CD14-positive monocyte (primary cell): ENCODE data around the gene SPIRE2. TPM values are rescaled to one million over a fixed set of nuclear protein-coding genes. Genes with fewer than 3 reads are reported as not detected.

Source experiments
- DNase-seq, 3 donors: peaks; one replicate each; pipeline ENCODE4 v3.0.0-alpha.2; 2011 to 2022
- H2AFZ ChIP-seq: 2 replicates; pipeline ENCODE4 v1.6.0; 2012; ENCODE audit warnings: mild to moderate bottlenecking, low read depth, low read length, inconsistent platforms; ENCODE audit not compliant: insufficient read depth, poor library complexity, severe bottlenecking
- H3K27ac ChIP-seq, 2 donors: 1 replicate in 1 of 2; 2 replicates in 1 of 2; pipeline ENCODE4 v1.5.1; 2012 to 2013; ENCODE audit warnings: low read length in 2 of 2, control low read depth in 1 of 2, inconsistent platforms in 1 of 2, low read depth in 1 of 2, mild to moderate bottlenecking in 1 of 2
- H3K27me3 ChIP-seq, 2 donors: one replicate each; pipeline versions ENCODE4 v1.6.0 to v1.6.1; 2011 to 2013; ENCODE audit warnings: low read length in 2 of 2; ENCODE audit not compliant: control insufficient read depth in 2 of 2, insufficient read depth in 2 of 2
- H3K36me3 ChIP-seq, 2 donors: replicated peaks in 1 of 2; 1 replicate in 1 of 2; 2 replicates in 1 of 2; pipeline versions ENCODE4 v1.5.1 to v1.6.1; 2012 to 2013; ENCODE audit warnings: low read length in 2 of 2, control low read depth in 1 of 2, inconsistent platforms in 1 of 2, mild to moderate bottlenecking in 1 of 2; ENCODE audit not compliant: insufficient read depth in 2 of 2, control insufficient read depth in 1 of 2
- H3K4me1 ChIP-seq, 2 donors: 1 replicate in 1 of 2; 2 replicates in 1 of 2; pipeline versions ENCODE4 v1.5.1 to v1.6.1; 2012 to 2013; ENCODE audit warnings: low read length in 2 of 2, control low read depth in 1 of 2, inconsistent platforms in 1 of 2, mild to moderate bottlenecking in 1 of 2, moderate library complexity in 1 of 2; ENCODE audit not compliant: insufficient read depth in 2 of 2, control insufficient read depth in 1 of 2
- H3K4me2 ChIP-seq: replicated peaks from 2 replicates; pipeline ENCODE3; 2012; ENCODE audit warnings: low read length, moderate library complexity, mild to moderate bottlenecking; ENCODE audit not compliant: poor library complexity, severe bottlenecking; ENCODE audit errors: extremely low read depth
- H3K4me3 ChIP-seq, 3 experiments: fragments of 200-600 bp in 1 of 3; sonication (generic) in 1 of 3; replicated peaks in 1 of 3; 1 replicate in 2 of 3; 2 replicates in 1 of 3; pipeline ENCODE4 v1.5.1; 2011 to 2013; ENCODE audit warnings: low read length in 3 of 3, mild to moderate bottlenecking in 3 of 3, control low read depth in 2 of 3, low read depth in 2 of 3, inconsistent platforms in 1 of 3, moderate library complexity in 1 of 3
- H3K79me2 ChIP-seq: 2 replicates; pipeline ENCODE4 v1.6.0; 2012; ENCODE audit warnings: mild to moderate bottlenecking, control low read depth, inconsistent platforms, low read length, moderate library complexity; ENCODE audit not compliant: insufficient read depth
- H3K9ac ChIP-seq: 2 replicates; pipeline ENCODE4 v1.6.0; 2017; ENCODE audit warnings: low read length, mild to moderate bottlenecking; ENCODE audit not compliant: insufficient read depth, poor library complexity, severe bottlenecking
- H3K9me3 ChIP-seq, 2 donors: replicated peaks in 1 of 2; 1 replicate in 1 of 2; 2 replicates in 1 of 2; pipeline versions ENCODE4 v1.5.1 to v1.6.1; 2012 to 2013; ENCODE audit warnings: low read length in 2 of 2, control low read depth in 1 of 2; ENCODE audit not compliant: control insufficient read depth in 1 of 2, insufficient read depth in 1 of 2
- H4K20me1 ChIP-seq: 2 replicates; pipeline ENCODE4 v1.6.0; 2012; ENCODE audit warnings: mild to moderate bottlenecking, low read length, control low read depth, moderate library complexity; ENCODE audit not compliant: insufficient read depth
- H3K27ac Mint-ChIP-seq, 7 donors: one replicate each; pipeline ENCODE4 v1.8.0; 2020; ENCODE audit warnings: mild to moderate bottlenecking in 7 of 7, mixed read lengths in 7 of 7, moderate library complexity in 6 of 7, inconsistent platforms in 2 of 7
- H3K27me3 Mint-ChIP-seq, 3 donors: one replicate each; pipeline ENCODE4 v1.8.0; 2021 to 2022; ENCODE audit warnings: low read depth in 3 of 3, mild to moderate bottlenecking in 3 of 3, mixed read lengths in 3 of 3, moderate library complexity in 3 of 3, inconsistent platforms in 1 of 3
- H3K36me3 Mint-ChIP-seq, 2 donors: one replicate each; pipeline ENCODE4 v1.8.0; 2020; ENCODE audit warnings: mixed read lengths in 2 of 2, inconsistent platforms in 1 of 2, mild to moderate bottlenecking in 1 of 2
- H3K4me1 Mint-ChIP-seq: one replicate; pipeline ENCODE4 v1.8.0; 2020; ENCODE audit warnings: mild to moderate bottlenecking, mixed read lengths
- H3K4me3 Mint-ChIP-seq, 2 donors: one replicate each; pipeline ENCODE4 v1.8.0; 2020; ENCODE audit warnings: mild to moderate bottlenecking in 2 of 2, mixed read lengths in 2 of 2, moderate library complexity in 1 of 2
- H3K9me3 Mint-ChIP-seq, 7 donors: one replicate each; pipeline ENCODE4 v1.8.0; 2020 to 2022; ENCODE audit warnings: mixed read lengths in 7 of 7, mild to moderate bottlenecking in 6 of 7, moderate library complexity in 6 of 7, inconsistent platforms in 2 of 7
- WGBS: methylation state at CpG from one replicate; pipeline ENCODE4 v1.1.5; 2013; ENCODE audit warnings: missing lambda C conversion rate; ENCODE audit not compliant: insufficient coverage; 5-methylcytosine and 5-hydroxymethylcytosine counted together
- intact Hi-C, 2 donors: fragments of 100-400 bp; cut with micrococcal nuclease; formaldehyde crosslinking; loops; one replicate each; pipeline versions ENCODE4 v1.15.0 to v1.15.1; 2023
- polyA plus RNA-seq, 3 donors: library from polyadenylated mRNA; depleted of rRNA in 1 of 3; unstranded in 2 of 3; stranded (reverse) in 1 of 3; fragments of 300-500 nt in 2 of 3; fragments of >200 nt in 1 of 3; fragmentation: Illumina TruSeq in 2 of 3; gene quantifications; 1 replicate in 2 of 3; 2 replicates in 1 of 3; pipeline ENCODE4 v1.2.3, GENCODE V29; 2012 to 2021
- TF ChIP-seq, protein P1 (sequence below): fragments of 200-600 bp; IDR thresholded peaks from one replicate; pipeline ENCODE4 v1.8.0; 2022; ENCODE audit warnings: antibody characterized with exemption, mild to moderate bottlenecking

The SPIRE2 gene
- polyA plus RNA-seq, 3 donors: 0.09 to 1.2 TPM; not detected in 1

DNA sequence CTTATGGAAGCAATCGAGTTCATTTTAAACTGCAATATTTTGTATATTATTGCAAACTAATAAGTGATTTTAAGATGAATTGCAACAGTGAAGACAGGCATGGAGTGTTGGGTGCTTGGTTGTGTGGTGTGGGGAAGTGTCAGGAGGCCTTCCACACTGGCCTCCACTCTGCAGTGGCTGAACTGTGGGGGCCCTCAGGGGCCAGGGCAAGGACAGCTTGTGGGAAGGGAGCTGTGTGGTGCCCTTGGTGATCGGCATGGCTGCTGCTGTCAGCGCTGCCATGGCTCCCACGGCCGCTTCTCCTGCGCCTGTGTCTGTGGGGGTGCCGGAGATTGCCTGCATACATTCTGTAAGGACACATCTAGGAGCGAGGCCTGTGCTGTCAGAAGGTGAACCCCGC is 64.4 kb downstream of the SPIRE2 start:
- peaks cover 88 to 98% of the 10 kb centered on the region in 2 donors for H3K36me3 ChIP-seq

DNA sequence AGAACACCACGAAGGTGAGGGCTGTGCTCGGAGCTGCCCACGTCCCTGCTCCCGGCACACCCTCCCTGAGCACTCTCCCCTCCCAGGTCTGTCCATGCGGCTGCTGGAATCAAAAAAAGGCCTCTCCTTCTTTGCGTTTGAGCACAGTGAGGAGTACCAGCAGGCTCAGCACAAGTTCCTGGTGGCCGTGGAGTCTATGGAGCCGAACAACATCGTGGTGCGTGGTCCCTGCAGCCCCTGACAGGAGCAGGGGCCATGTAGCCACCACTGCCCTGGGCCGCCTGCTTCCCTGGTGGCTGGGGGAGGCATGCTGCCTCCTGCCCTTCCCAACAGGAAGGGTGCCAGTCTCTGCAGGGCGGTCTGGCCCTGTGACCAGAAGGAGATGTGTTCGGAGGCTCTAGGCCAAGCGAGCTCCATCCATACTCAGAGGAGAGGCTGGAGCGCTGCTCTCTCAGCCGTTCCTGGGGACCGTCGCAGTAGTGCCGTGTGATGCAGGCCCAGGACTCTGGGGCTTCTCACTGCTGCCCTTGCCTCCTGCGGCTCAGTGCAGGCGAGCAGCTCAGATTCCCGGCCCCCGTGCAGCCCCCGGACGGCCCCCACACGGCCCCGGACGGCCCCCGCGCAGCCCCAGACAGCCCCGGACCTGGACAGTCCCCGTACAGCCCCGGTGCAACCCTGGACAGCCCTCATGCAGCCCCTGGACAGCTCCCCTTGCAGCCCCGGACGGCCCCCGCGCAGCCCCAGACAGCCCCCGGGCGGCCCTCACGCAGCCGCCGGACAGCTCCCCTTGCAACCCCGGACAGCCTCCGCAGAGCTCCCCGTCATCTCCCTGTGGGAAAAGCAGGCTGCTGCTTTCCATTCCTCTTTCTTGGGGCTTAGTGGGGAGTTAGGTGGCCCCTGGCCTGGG is 65.6 kb downstream of the SPIRE2 start:
- Mint-ChIP-seq H3K27ac (no peak overlapping the region), H3K36me3 (peaks cover 71 to 94% of the 10 kb centered on the region in 2 donors), H3K9me3 (peaks cover 0 to 2% (median 0%) of the 10 kb centered on the region in 7 donors), H3K27me3 (no peaks in the 10 kb centered on the region), H3K4me1 (no peaks in the 10 kb centered on the region), H3K4me3 (no peak overlapping the region)
- no peak overlapping the region for H2AFZ ChIP-seq
- H3K9me3 ChIP-seq: no peaks in the 10 kb centered on the region
- DNase-seq: no peak
- no peak overlapping the region for H3K27ac ChIP-seq
- H3K9ac ChIP-seq: no peak overlapping the region
- TF ChIP-seq, protein P1, sequence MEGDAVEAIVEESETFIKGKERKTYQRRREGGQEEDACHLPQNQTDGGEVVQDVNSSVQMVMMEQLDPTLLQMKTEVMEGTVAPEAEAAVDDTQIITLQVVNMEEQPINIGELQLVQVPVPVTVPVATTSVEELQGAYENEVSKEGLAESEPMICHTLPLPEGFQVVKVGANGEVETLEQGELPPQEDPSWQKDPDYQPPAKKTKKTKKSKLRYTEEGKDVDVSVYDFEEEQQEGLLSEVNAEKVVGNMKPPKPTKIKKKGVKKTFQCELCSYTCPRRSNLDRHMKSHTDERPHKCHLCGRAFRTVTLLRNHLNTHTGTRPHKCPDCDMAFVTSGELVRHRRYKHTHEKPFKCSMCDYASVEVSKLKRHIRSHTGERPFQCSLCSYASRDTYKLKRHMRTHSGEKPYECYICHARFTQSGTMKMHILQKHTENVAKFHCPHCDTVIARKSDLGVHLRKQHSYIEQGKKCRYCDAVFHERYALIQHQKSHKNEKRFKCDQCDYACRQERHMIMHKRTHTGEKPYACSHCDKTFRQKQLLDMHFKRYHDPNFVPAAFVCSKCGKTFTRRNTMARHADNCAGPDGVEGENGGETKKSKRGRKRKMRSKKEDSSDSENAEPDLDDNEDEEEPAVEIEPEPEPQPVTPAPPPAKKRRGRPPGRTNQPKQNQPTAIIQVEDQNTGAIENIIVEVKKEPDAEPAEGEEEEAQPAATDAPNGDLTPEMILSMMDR: no peak
- intact Hi-C loops: no loop called here
- 97% methylated on average over 30 of the region's 45 CpGs for WGBS
- H3K4me2 ChIP-seq: no peak overlapping the region
- H3K36me3 ChIP-seq: peaks cover 91 to 98% of the 10 kb centered on the region in 2 donors
- peaks cover 2% of the 10 kb centered on the region for H3K79me2 ChIP-seq
- H3K27me3 ChIP-seq: no peaks in the 10 kb centered on the region
- H3K4me1 ChIP-seq: no peaks in the 10 kb centered on the region
- peaks cover 82% of the 10 kb centered on the region for H4K20me1 ChIP-seq
- no peak overlapping the region for H3K4me3 ChIP-seq

More for the DNA sequence above, 64.4 kb downstream of the SPIRE2 start:
- DNase-seq: no peak
- no peaks in the 10 kb centered on the region for H3K4me1 ChIP-seq
- Mint-ChIP-seq H3K27me3 (no peaks in the 10 kb centered on the region), H3K4me3 (no peak overlapping the region), H3K27ac (peak overlapping the region in 1 of 7 donors; percentile 21), H3K4me1 (no peaks in the 10 kb centered on the region), H3K36me3 (peaks cover 69 to 94% of the 10 kb centered on the region in 2 donors), H3K9me3 (peaks cover 0 to 2% (median 0%) of the 10 kb centered on the region in 7 donors)
- no peaks in the 10 kb centered on the region for H3K9me3 ChIP-seq
- no peak overlapping the region for H2AFZ ChIP-seq
- H3K79me2 ChIP-seq: peaks cover 2% of the 10 kb centered on the region
- no peak overlapping the region for H3K4me2 ChIP-seq
- no peaks in the 10 kb centered on the region for H3K27me3 ChIP-seq
- no peak overlapping the region for H3K4me3 ChIP-seq
- no peak overlapping the region for H3K9ac ChIP-seq
- intact Hi-C loops: no loop called here
- H4K20me1 ChIP-seq: peaks cover 76% of the 10 kb centered on the region
- TF ChIP-seq, protein P1: no peak
- no peak overlapping the region for H3K27ac ChIP-seq
- 98% methylated on average over 8 of the region's 9 CpGs for WGBS
